ENCODE measurements around the gene XRCC1.

GRCh38 chr19:43501661-43502418 lies 73.5 kb downstream of the XRCC1 start:
- TF ChIP-seq CTCF (IDR thresholded peaks at IDR 0.05; ENCODE audit: insufficient read depth, low read length) (no peak), GABPA (IDR thresholded peaks at IDR 0.05; ENCODE audit: low read depth) (no peak), REST (IDR thresholded peaks at IDR 0.05; ENCODE audit: insufficient replicate concordance, low read depth) (no peak), SPI1 (IDR thresholded peaks at IDR 0.05; ENCODE audit: borderline replicate concordance, low read depth) (no peak), POLR2AphosphoS5 (IDR thresholded peaks at IDR 0.05; ENCODE audit: low read depth) (no peak)

All from HL-60 (cell line).